HEK293 (cell line): Measurements from ENCODE around the gene CCDC30.

Experiments used
- CTCF ChIA-PET: fragments of 350-600 bp; formaldehyde crosslinking; extraction: SDS; loops from one replicate; lab custom pipeline; 2021; ENCODE audit warnings: antibody characterized with exemption; lab: Yijun Ruan, JAX
- POLR2A ChIA-PET: fragments of 300-600 bp; formaldehyde crosslinking; extraction: SDS; loops from one replicate; lab custom pipeline; 2020; ENCODE audit warnings: antibody characterized with exemption, inconsistent platforms; lab: Yijun Ruan, JAX
- H3K27ac ChIP-seq: fragments of 200-500 bp; sonication (Bioruptor generic); 2 replicates; pipeline ENCODE4 v1.5.1; 2014; ENCODE audit warnings: low read depth, low read length, control low read depth, inconsistent platforms; ENCODE audit errors: extremely low read depth
- H3K36me3 ChIP-seq, 2 experiments: fragments of 200-500 bp in 1 of 2; sonication (Bioruptor generic) in 1 of 2; 1 replicate in 1 of 2; 2 replicates in 1 of 2; pipeline ENCODE4 v1.5.1; 2014 to 2017; ENCODE audit warnings: inconsistent platforms in 2 of 2, low read length in 2 of 2; ENCODE audit not compliant: control insufficient read depth in 2 of 2, insufficient read depth in 1 of 2
- H3K4me1 ChIP-seq: fragments of 200-500 bp; sonication (Bioruptor generic); 2 replicates; pipeline ENCODE4 v1.5.1; 2014; ENCODE audit warnings: mild to moderate bottlenecking, low read length, inconsistent platforms; ENCODE audit not compliant: control insufficient read depth, insufficient read depth
- H3K4me3 ChIP-seq: 2 replicates; pipeline ENCODE4 v1.5.1; 2011; ENCODE audit warnings: low read depth, mild to moderate bottlenecking, control low read depth, low read length, moderate library complexity
- H3K9me3 ChIP-seq: fragments of 200-500 bp; sonication (Bioruptor generic); 2 replicates; pipeline ENCODE4 v1.5.1; 2014; ENCODE audit warnings: low read depth, low read length, inconsistent platforms; ENCODE audit not compliant: control insufficient read depth, insufficient read depth
- HOXD13 ChIP-seq: sonication (generic); formaldehyde crosslinking; IDR thresholded peaks from 2 replicates; pipeline ENCODE4 v1.8.0; 2022; ENCODE audit warnings: missing genetic modification reagents, borderline replicate concordance
- IKZF3 ChIP-seq: fragments of 450-650 bp; IDR thresholded peaks from 2 replicates; pipeline ENCODE4 v1.5.0; 2018; ENCODE audit warnings: missing biosample characterization, mild to moderate bottlenecking, missing genetic modification characterization, moderate library complexity
- KLF9 ChIP-seq: fragments of 450-650 bp; formaldehyde crosslinking; IDR thresholded peaks from 2 replicates; pipeline ENCODE4 v1.5.1; 2016; ENCODE audit warnings: missing biosample characterization, missing genetic modification characterization, low read depth
- PRDM1 ChIP-seq: fragments of 450-650 bp; formaldehyde crosslinking; IDR thresholded peaks from 2 replicates; pipeline ENCODE4; 2016; ENCODE audit warnings: missing biosample characterization, missing genetic modification characterization
- SP7 ChIP-seq: fragments of 450-650 bp; formaldehyde crosslinking; IDR thresholded peaks from 2 replicates; pipeline ENCODE4 v1.5.1; 2016; ENCODE audit warnings: missing biosample characterization, missing genetic modification characterization
- YY2 ChIP-seq: fragments of 450-650 bp; formaldehyde crosslinking; IDR thresholded peaks from 2 replicates; pipeline ENCODE4 v1.5.1; 2016; ENCODE audit warnings: missing biosample characterization, missing genetic modification characterization
- ZEB2 ChIP-seq: fragments of 450-650 bp; formaldehyde crosslinking; IDR thresholded peaks from 2 replicates; pipeline ENCODE4 v1.5.1; 2016; ENCODE audit warnings: missing biosample characterization, missing genetic modification characterization
- ZNF112 ChIP-seq: fragments of 450-650 bp; formaldehyde crosslinking; IDR thresholded peaks from 2 replicates; pipeline ENCODE4 v1.5.0; 2017; ENCODE audit warnings: missing biosample characterization, missing genetic modification characterization
- ZNF132 ChIP-seq: fragments of 450-650 bp; formaldehyde crosslinking; IDR thresholded peaks from 2 replicates; pipeline ENCODE4 v1.5.1; 2017; ENCODE audit warnings: missing biosample characterization, missing genetic modification characterization, borderline replicate concordance
- ZNF157 ChIP-seq: fragments of 450-650 bp; formaldehyde crosslinking; IDR thresholded peaks from 2 replicates; pipeline ENCODE4 v1.5.1; 2016; ENCODE audit warnings: missing biosample characterization, missing genetic modification characterization
- ZNF350 ChIP-seq: fragments of 450-650 bp; formaldehyde crosslinking; IDR thresholded peaks from 2 replicates; pipeline ENCODE4 v1.5.0; 2017; ENCODE audit warnings: missing biosample characterization, mild to moderate bottlenecking, missing genetic modification characterization
- ZNF404 ChIP-seq: fragments of 450-650 bp; formaldehyde crosslinking; IDR thresholded peaks from 2 replicates; pipeline ENCODE4 v1.5.1; 2017; ENCODE audit warnings: missing biosample characterization, missing genetic modification characterization
- ZNF521 ChIP-seq: fragments of 450-650 bp; formaldehyde crosslinking; IDR thresholded peaks from 2 replicates; pipeline ENCODE4 v1.5.1; 2017; ENCODE audit warnings: missing biosample characterization, mild to moderate bottlenecking, missing genetic modification characterization
- ZNF560 ChIP-seq: fragments of 450-650 bp; formaldehyde crosslinking; IDR thresholded peaks from 2 replicates; pipeline ENCODE4 v1.5.1; 2017; ENCODE audit warnings: missing biosample characterization, missing genetic modification characterization, borderline replicate concordance
- ZNF623 ChIP-seq: fragments of 450-650 bp; formaldehyde crosslinking; IDR thresholded peaks from 2 replicates; pipeline ENCODE4 v1.5.1; 2016; ENCODE audit warnings: missing biosample characterization, missing genetic modification characterization
- ZNF629 ChIP-seq: fragments of 450-650 bp; formaldehyde crosslinking; IDR thresholded peaks from 2 replicates; pipeline ENCODE4 v1.5.1; 2017; ENCODE audit warnings: missing biosample characterization, missing genetic modification characterization
- ZNF670 ChIP-seq: fragments of 450-650 bp; formaldehyde crosslinking; IDR thresholded peaks from 2 replicates; pipeline ENCODE4 v1.5.1; 2016; ENCODE audit warnings: missing biosample characterization, missing genetic modification characterization, low read depth
- TF ChIP-seq, protein P1 (sequence below): fragments of 450-650 bp; IDR thresholded peaks from 2 replicates; pipeline ENCODE4 v1.5.1; 2018; ENCODE audit warnings: missing biosample characterization, mild to moderate bottlenecking, missing genetic modification characterization
- TF ChIP-seq, protein P2 (sequence below): fragments of 450-650 bp; formaldehyde crosslinking; conservative IDR thresholded peaks from 2 replicates; pipeline ENCODE4 v1.5.1; 2016; ENCODE audit warnings: low read depth, missing biosample characterization, missing genetic modification characterization
- TF ChIP-seq, protein P3 (sequence below): fragments of 450-650 bp; formaldehyde crosslinking; IDR thresholded peaks from 2 replicates; pipeline ENCODE4 v1.5.1; 2016; ENCODE audit warnings: missing biosample characterization, missing genetic modification characterization

The CCDC30 gene

DNA sequence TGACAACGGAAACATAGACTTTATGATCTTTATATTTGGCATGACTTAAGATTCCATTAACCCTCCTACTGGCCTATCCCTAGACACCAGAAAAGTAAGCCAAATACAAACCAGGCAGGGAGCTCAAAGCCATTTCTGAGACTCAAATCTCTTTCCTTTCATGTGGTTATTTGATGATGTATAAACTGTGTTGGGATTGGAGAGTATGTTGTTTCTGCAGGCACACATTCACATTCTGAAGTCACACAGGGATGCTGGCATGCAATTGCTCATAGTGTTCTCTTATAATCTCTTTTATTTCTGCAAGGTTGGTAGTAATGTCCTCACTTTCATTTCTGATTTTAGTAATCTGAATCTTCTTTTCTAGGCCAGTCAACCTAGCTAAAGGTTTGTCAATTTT, 13.0 kb upstream of the CCDC30 start:
- ChIA-PET CTCF (interaction anchor here (0.6 kb wide), 1 partner anchor 267 kb away, joined by 8 read pairs; no protein-coding TSS in a partner anchor), POLR2A (no interaction called here)
- Histone ChIP-seq H3K4me1 (no peaks in the 10 kb centered on the region), H3K4me3 (no peak overlapping the region), H3K36me3 (no peaks in the 10 kb centered on the region), H3K9me3 (no peaks in the 10 kb centered on the region), H3K27ac (no peak overlapping the region)
- TF ChIP-seq, protein P1, sequence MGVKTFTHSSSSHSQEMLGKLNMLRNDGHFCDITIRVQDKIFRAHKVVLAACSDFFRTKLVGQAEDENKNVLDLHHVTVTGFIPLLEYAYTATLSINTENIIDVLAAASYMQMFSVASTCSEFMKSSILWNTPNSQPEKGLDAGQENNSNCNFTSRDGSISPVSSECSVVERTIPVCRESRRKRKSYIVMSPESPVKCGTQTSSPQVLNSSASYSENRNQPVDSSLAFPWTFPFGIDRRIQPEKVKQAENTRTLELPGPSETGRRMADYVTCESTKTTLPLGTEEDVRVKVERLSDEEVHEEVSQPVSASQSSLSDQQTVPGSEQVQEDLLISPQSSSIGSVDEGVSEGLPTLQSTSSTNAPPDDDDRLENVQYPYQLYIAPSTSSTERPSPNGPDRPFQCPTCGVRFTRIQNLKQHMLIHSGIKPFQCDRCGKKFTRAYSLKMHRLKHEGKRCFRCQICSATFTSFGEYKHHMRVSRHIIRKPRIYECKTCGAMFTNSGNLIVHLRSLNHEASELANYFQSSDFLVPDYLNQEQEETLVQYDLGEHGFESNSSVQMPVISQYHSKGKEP = no peak

DNA sequence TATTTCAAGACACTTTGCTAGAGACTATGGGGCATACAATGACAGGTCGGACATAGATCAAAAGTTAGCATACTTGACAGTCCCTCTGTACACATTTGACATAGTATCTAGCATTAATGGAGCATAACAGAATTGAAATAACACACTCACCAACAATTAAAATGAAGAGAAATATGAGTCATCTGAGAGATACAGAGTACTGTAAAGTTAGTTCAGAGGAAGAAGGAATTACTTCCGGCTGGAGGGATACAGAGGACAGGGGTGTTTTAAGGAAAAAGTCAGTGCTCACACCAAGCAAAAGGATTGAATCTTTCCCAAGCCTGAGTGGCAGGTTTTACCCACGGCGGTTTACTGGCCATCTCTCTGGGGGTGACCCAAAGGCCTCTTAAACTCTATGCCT, 9.7 kb upstream of the CCDC30 start:
- Histone ChIP-seq H3K4me3 (no peak overlapping the region), H3K9me3 (no peaks in the 10 kb centered on the region), H3K27ac (no peak overlapping the region), H3K4me1 (0 out of 2 replicates have a peak, but pooled peaks cover 3% of the 10 kb centered on the region)
- CTCF ChIA-PET = no interaction called here
- POLR2A ChIA-PET = no interaction called here
- no peak for TF ChIP-seq ZNF560 (tag by site-specific recombination)
- TF ChIP-seq, protein P2, sequence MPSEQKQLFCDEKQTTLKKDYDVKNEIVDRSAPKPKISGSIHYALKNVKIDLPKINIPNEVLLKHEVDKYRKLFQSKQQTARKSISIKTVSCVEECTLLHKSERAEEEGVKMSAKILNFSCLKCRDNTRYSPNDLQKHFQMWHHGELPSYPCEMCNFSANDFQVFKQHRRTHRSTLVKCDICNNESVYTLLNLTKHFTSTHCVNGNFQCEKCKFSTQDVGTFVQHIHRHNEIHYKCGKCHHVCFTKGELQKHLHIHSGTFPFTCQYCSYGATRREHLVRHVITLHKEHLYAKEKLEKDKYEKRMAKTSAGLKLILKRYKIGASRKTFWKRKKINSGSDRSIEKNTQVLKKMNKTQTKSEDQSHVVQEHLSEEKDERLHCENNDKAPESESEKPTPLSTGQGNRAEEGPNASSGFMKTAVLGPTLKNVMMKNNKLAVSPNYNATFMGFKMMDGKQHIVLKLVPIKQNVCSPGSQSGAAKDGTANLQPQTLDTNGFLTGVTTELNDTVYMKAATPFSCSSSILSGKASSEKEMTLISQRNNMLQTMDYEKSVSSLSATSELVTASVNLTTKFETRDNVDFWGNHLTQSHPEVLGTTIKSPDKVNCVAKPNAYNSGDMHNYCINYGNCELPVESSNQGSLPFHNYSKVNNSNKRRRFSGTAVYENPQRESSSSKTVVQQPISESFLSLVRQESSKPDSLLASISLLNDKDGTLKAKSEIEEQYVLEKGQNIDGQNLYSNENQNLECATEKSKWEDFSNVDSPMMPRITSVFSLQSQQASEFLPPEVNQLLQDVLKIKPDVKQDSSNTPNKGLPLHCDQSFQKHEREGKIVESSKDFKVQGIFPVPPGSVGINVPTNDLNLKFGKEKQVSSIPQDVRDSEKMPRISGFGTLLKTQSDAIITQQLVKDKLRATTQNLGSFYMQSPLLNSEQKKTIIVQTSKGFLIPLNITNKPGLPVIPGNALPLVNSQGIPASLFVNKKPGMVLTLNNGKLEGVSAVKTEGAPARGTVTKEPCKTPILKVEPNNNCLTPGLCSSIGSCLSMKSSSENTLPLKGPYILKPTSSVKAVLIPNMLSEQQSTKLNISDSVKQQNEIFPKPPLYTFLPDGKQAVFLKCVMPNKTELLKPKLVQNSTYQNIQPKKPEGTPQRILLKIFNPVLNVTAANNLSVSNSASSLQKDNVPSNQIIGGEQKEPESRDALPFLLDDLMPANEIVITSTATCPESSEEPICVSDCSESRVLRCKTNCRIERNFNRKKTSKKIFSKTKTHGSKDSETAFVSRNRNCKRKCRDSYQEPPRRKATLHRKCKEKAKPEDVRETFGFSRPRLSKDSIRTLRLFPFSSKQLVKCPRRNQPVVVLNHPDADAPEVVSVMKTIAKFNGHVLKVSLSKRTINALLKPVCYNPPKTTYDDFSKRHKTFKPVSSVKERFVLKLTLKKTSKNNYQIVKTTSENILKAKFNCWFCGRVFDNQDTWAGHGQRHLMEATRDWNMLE (tag by site-specific recombination) = 0 out of 2 replicates have a peak, but pooled peaks have one; percentile 18
- no peak for TF ChIP-seq ZNF157 (tag by site-specific recombination)
- TF ChIP-seq HOXD13 (CRISPR knock-in tag) = no peak
- TF ChIP-seq SP7 (tag by site-specific recombination) = 0 out of 2 replicates have a peak, but pooled peaks have one; percentile 47
- TF ChIP-seq, all 188 proteins: peak for 2
- H3K36me3 ChIP-seq = peaks cover 5 to 7% of the 10 kb centered on the region in 2 experiments; a peak in 2 of 3 replicates

DNA sequence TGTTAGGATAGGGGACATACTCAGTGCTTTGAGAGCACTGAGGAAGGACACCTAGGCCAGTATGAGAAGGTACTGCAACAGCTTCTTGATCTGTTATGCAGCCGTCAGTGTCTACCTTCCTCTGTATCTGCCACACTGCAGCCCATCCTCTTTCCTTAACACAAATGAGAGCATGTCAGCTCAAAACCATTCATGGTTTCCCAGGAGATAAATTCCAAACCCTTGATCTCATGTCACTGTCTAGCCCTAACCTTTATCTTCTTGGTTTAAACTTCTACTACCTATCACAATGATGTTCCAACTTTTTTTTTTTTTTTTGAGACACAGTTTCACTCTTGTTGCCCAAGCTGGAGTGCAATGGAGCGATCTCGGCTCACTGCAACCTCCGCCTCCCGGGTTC, 8.7 kb upstream of the CCDC30 start:
- H3K36me3 ChIP-seq = peaks cover 11 to 17% of the 10 kb centered on the region in 2 experiments
- H3K9me3 ChIP-seq = no peaks in the 10 kb centered on the region
- POLR2A ChIA-PET = no interaction called here
- H3K4me1 ChIP-seq = 0 out of 2 replicates have a peak, but pooled peaks cover 3% of the 10 kb centered on the region
- CTCF ChIA-PET = interaction anchor here (0.6 kb wide), 1 partner anchor 122 kb away, joined by 3 read pairs; no protein-coding TSS in a partner anchor
- no peak overlapping the region for H3K4me3 ChIP-seq
- no peak overlapping the region for H3K27ac ChIP-seq
- TF ChIP-seq KLF9 (no peak), ZNF623 (no peak), ZNF404 (tag by site-specific recombination) (no peak), ZNF132 (tag by site-specific recombination) (no peak), ZEB2 (tag by site-specific recombination) (no peak), ZNF629 (tag by site-specific recombination) (no peak), ZNF670 (tag by site-specific recombination) (no peak), PRDM1 (tag by site-specific recombination) (no peak), IKZF3 (tag by site-specific recombination) (no peak), ZNF112 (tag by site-specific recombination) (no peak), ZNF350 (no peak), YY2 (tag by site-specific recombination) (no peak), ZNF521 (no peak)
- TF ChIP-seq, protein P3, sequence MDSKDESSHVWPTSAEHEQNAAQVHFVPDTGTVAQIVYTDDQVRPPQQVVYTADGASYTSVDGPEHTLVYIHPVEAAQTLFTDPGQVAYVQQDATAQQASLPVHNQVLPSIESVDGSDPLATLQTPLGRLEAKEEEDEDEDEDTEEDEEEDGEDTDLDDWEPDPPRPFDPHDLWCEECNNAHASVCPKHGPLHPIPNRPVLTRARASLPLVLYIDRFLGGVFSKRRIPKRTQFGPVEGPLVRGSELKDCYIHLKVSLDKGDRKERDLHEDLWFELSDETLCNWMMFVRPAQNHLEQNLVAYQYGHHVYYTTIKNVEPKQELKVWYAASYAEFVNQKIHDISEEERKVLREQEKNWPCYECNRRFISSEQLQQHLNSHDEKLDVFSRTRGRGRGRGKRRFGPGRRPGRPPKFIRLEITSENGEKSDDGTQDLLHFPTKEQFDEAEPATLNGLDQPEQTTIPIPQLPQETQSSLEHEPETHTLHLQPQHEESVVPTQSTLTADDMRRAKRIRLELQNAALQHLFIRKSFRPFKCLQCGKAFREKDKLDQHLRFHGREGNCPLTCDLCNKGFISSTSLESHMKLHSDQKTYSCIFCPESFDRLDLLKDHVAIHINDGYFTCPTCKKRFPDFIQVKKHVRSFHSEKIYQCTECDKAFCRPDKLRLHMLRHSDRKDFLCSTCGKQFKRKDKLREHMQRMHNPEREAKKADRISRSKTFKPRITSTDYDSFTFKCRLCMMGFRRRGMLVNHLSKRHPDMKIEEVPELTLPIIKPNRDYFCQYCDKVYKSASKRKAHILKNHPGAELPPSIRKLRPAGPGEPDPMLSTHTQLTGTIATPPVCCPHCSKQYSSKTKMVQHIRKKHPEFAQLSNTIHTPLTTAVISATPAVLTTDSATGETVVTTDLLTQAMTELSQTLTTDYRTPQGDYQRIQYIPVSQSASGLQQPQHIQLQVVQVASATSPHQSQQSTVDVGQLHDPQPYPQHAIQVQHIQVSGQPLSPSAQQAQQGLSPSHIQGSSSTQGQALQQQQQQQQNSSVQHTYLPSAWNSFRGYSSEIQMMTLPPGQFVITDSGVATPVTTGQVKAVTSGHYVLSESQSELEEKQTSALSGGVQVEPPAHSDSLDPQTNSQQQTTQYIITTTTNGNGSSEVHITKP (tag by site-specific recombination) = no peak
